H54 (cell line): Measurements from ENCODE around the gene DYNLL2.
"Not testable (repeated sequence)": the region's sequence is repeated elsewhere in the genome, so short reads cannot be mapped to it uniquely, and the experiment has no call there.

Experiments used
- DNase-seq: peaks from one replicate; pipeline ENCODE4 v3.0.0; 2011; ENCODE audit warnings: low spot score, mixed read lengths; ENCODE audit not compliant: insufficient read length
- FAIRE-seq: peaks from 3 replicates; lab custom pipeline; 2011; peaks lifted over from hg19 to GRCh38; lab: Jason Lieb, UNC
- POLR2A ChIP-seq: IDR thresholded peaks from 2 replicates; pipeline ENCODE4 v1.6.1; 2011; ENCODE audit warnings: low read depth, mild to moderate bottlenecking, low read length

The DYNLL2 gene

GRCh38 chr17:58082870-58083490 lies at the start of gene DYNLL2:
TSS of gene DYNLL2 (plus strand) at chr17:58083419. CDS start at chr17:58087091, 3,672 bp downstream.
- peak; percentile 60 for TF ChIP-seq POLR2A
- no peak for FAIRE-seq
- DNase-seq: peak; percentile 98

DNA sequence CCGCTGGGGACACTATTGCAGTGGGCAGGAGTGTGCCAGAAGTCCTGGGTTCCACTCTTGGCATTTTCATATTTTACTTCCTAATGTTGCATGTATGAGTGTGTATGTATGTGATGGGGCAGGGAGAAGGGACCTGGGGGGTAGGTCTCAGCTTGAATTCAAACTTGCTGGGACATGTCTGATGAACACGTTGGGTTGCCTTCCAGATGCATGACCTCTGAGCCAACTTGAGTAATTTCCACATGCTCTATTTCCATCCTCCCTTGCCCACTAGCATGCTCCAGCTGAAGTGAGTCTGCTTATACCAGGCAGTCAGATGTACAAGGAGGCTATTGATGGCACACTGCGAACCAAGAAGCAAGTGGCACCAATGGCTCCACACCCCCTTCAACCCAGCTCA lies 43.2 kb upstream of the DYNLL2 start:
- TF ChIP-seq POLR2A: no peak
- DNase-seq: no peak
- no peak for FAIRE-seq

- no peak for TF ChIP-seq POLR2A
Observed at GRCh38 chr17:58040386-58040785, 42.8 kb upstream of the DYNLL2 start.

GRCh38 chr17:58041161-58041560 lies 42.1 kb upstream of the DYNLL2 start:
- TF ChIP-seq POLR2A: no peak
- FAIRE-seq (no peak), DNase-seq (no peak)

More at GRCh38 chr17:58040386-58040785, 42.8 kb upstream of the DYNLL2 start:
- FAIRE-seq (no peak), DNase-seq (no peak)

GRCh38 chr17:58043221-58044181 lies 39.7 kb upstream of the DYNLL2 start:
- DNase-seq (no peak), FAIRE-seq (no peak)
- TF ChIP-seq POLR2A: no peak

DNA sequence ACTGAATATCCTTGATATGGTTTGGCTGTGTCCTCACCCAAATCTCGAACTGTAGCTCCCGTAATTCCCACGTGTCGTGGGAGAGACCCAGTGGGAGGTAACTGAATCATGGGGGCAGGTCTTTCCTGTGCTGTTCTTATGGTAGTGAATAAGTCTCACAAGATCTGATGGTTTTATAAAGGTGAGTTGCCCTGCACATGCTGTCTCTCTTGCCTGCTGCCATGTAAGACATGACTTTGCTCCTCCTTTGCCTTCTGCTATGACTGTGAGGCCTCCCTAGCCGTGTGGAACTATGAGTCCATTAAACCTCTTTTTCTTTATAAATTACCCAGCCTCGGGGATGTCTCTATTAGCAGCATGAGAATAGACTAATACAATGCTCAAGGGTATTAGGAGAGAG lies 39.0 kb upstream of the DYNLL2 start:
- not testable (repeated sequence) for FAIRE-seq, DNase-seq

- no peak for TF ChIP-seq POLR2A
- FAIRE-seq (no peak), DNase-seq (no peak)
Observed at GRCh38 chr17:58046239-58047094, 36.8 kb upstream of the DYNLL2 start.

DNA sequence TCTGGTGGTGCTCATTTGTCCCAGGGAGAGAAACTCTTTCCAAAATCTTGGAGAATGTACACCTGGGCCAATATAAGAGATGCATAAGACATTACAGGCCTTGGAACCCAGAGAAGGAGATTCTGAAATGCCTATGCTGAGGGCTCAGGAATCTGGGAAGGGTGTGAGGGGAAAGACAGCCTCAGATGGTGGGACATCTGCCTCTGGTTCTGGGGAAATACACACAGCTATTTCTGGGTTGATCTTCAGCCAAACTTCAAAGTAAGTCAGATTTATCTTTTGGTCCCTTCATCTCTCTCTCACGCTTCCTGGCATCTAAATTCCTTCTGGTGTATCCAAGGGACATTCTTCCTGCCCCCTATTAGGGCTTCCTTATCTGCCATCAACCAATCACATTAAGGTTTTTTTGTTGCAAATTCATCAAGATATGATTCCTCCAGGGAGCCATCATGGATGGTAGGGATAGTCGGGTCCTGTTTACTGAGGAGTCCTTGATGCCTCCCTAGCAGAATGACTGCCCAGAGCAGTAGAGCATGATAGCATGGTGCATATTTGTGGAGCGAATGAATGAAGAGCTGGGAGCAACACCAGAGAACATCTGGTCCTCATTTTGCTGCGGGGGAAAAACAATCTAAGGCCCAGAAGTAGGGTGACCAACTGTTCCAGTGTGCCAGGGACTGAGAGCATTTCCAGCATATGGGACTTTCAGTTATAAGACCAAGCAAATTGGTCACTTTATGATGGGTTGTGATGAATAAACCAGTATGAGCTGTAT lies 35.7 kb upstream of the DYNLL2 start:
- no peak for FAIRE-seq
- TF ChIP-seq POLR2A: no peak
- DNase-seq: no peak

GRCh38 chr17:58049533-58049932 lies 33.7 kb upstream of the DYNLL2 start:
- no peak for TF ChIP-seq POLR2A
- DNase-seq: no peak
- no peak for FAIRE-seq

- FAIRE-seq: no peak
- DNase-seq: no peak
- no peak for TF ChIP-seq POLR2A
Observed at GRCh38 chr17:58050966-58051365, 32.3 kb upstream of the DYNLL2 start.

DNA sequence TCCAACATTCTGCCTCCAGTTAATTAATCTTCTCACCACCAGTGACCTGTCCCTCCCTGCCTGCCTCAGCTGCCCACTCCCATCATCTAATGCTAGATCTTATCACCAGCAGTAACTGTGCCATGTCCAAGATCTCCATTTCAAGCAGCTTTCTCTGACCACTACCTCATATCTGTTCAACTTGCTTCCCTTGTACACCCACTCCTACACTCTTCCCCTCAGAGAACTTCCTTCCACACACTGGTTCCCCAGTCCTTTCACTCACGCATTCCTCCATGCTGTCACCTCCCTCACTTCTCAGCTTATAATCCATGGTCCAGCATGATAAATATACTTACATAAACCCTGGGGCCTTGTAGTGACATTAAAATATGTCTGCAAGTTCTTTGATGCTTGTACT lies 31.8 kb upstream of the DYNLL2 start:
- TF ChIP-seq POLR2A: no peak
- DNase-seq: no peak
- FAIRE-seq: no peak

GRCh38 chr17:58052407-58052806 lies 30.8 kb upstream of the DYNLL2 start:
- FAIRE-seq (no peak), DNase-seq (no peak)
- TF ChIP-seq POLR2A: no peak

DNA sequence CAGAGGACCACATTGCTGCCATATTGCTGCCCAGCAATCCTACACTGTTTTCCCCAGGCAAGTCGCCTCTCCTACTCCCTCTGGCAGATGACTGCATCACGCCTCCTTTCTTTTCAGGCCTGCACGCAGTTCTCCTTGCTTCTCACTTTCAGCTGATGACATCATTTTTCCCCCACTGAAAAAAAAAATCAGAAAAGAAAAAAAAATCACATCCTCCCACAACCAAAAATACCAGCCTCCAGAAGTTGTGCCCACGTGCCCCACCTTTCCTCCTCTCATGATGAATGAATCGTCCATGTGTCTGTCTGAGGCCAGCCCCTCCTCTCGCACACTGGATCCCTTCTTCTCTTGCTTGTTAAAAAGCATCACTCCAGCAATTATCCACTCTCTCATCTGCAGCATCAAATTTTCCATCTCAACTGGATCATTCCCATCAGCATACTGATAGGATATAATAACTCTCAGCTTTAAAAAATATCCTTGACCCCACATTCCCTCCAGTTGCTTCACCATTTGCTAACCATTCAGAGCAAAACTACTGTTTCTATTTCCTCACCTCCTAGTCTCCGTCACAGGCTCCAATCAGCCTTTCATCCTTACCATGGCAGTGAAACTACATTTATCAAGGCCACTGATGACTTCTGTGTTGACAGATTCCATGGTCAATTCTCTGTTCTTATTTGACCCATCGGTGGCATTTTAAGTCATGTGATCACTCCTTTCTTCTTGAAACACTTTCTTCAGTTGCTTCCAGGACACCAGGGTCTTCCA lies 30.1 kb upstream of the DYNLL2 start:
- DNase-seq (no peak), FAIRE-seq (no peak)
- TF ChIP-seq POLR2A: no peak
